NCI-H1436 treated with DMSO at 0.1 percent for 48 hours (cell line): ENCODE measurements around the gene COBL.

Experiments used
- DNase-seq: peaks from one replicate; lab custom pipeline; 2025; lab: John Stamatoyannopoulos, UW

The COBL gene

GRCh38 chr7:51306761-51307160 lies 9.8 kb downstream of the COBL start:
- no peak for DNase-seq

GRCh38 chr7:51304729-51305128 lies 11.9 kb downstream of the COBL start:
- no peak for DNase-seq

- no peak for DNase-seq
Measured at GRCh38 chr7:51303142-51303525, 13.5 kb downstream of the COBL start.

- DNase-seq, result no peak
Measured at GRCh38 chr7:51301806-51302205, 14.8 kb downstream of the COBL start.

- no peak for DNase-seq
Measured at GRCh38 chr7:51300762-51301674, 15.6 kb downstream of the COBL start.

- DNase-seq, result no peak
Measured at GRCh38 chr7:51299391-51300133, 17.0 kb downstream of the COBL start.

- no peak for DNase-seq
Measured at GRCh38 chr7:51298912-51299311, 17.7 kb downstream of the COBL start.

GRCh38 chr7:51297986-51298385 lies 18.6 kb downstream of the COBL start:
- no peak for DNase-seq

GRCh38 chr7:51295440-51296245 lies 21.0 kb downstream of the COBL start:
- DNase-seq, result no peak

GRCh38 chr7:51292596-51292995 lies 24.0 kb downstream of the COBL start:
- DNase-seq, result no peak

GRCh38 chr7:51290702-51291540 lies 25.7 kb downstream of the COBL start:
- no peak for DNase-seq

- no peak for DNase-seq
Measured at GRCh38 chr7:51290304-51290637, 26.3 kb downstream of the COBL start.

GRCh38 chr7:51289623-51290303 lies 26.8 kb downstream of the COBL start:
- DNase-seq, result peak; percentile 51

GRCh38 chr7:51288896-51289622 lies 27.6 kb downstream of the COBL start:
- DNase-seq, result no peak

GRCh38 chr7:51286401-51286800 lies 30.2 kb downstream of the COBL start:
- DNase-seq, result no peak

- DNase-seq, result no peak
Measured at GRCh38 chr7:51280156-51280555, 36.5 kb downstream of the COBL start.

- no peak for DNase-seq
Measured at GRCh38 chr7:51279391-51280023, 37.1 kb downstream of the COBL start.

- no peak for DNase-seq
Measured at GRCh38 chr7:51278797-51279196, 37.8 kb downstream of the COBL start.

- DNase-seq, result no peak
Measured at GRCh38 chr7:51276967-51277366, 39.6 kb downstream of the COBL start.

- no peak for DNase-seq
Measured at GRCh38 chr7:51276091-51276605, 40.5 kb downstream of the COBL start.
